Neural cell (in vitro differentiated cells): Measurements from ENCODE around the gene LSM14A. TPM values are rescaled to one million over a fixed set of nuclear protein-coding genes. Genes with fewer than 3 reads are reported as not detected.

Source experiments
- H2AFZ ChIP-seq: fragments of 200-600, 300-800 bp; sonication (generic), shearing (Covaris generic); 2 replicates; pipeline ENCODE4 v1.6.0; 2014; ENCODE audit warnings: low read depth, mild to moderate bottlenecking, antibody characterized with exemption, low read length, moderate library complexity
- H3F3A ChIP-seq: fragments of 200-600 bp; shearing (Covaris generic); 2 replicates; pipeline ENCODE4 v1.6.1; 2016; ENCODE audit warnings: mild to moderate bottlenecking, moderate library complexity, mixed read lengths, antibody characterized with exemption, low read length; ENCODE audit not compliant: insufficient read depth, poor library complexity, severe bottlenecking
- H3K27ac ChIP-seq: fragments of 200-600, 300-800 bp; sonication (generic), shearing (Covaris generic); 2 replicates; pipeline ENCODE4 v1.5.1; 2014; ENCODE audit warnings: mild to moderate bottlenecking, low read length, moderate library complexity
- H3K27me3 ChIP-seq: fragments of 300-800, 200-600 bp; sonication (generic), shearing (Covaris generic); 2 replicates; pipeline ENCODE4 v1.6.0; 2014; ENCODE audit warnings: mild to moderate bottlenecking, low read depth, low read length, moderate library complexity; ENCODE audit not compliant: insufficient read depth
- H3K36me3 ChIP-seq: fragments of 300-800, 200-600 bp; sonication (generic), shearing (Covaris generic); 2 replicates; pipeline ENCODE4 v1.5.1; 2014; ENCODE audit warnings: mild to moderate bottlenecking, antibody characterized with exemption, low read length, moderate library complexity; ENCODE audit not compliant: insufficient read depth
- H3K4me2 ChIP-seq: fragments of 300-800, 200-600 bp; sonication (generic), shearing (Covaris generic); 2 replicates; pipeline ENCODE4 v1.6.0; 2014; ENCODE audit warnings: mild to moderate bottlenecking, low read length
- H3K4me3 ChIP-seq: fragments of 300-800, 200-600 bp; sonication (generic), shearing (Covaris generic); 2 replicates; pipeline ENCODE4 v1.5.1; 2014; ENCODE audit warnings: mild to moderate bottlenecking, low read length, moderate library complexity
- H3K79me2 ChIP-seq: fragments of 200-600 bp; shearing (Covaris generic); replicated peaks from 2 replicates; pipeline ENCODE4 v1.6.0; 2014; ENCODE audit warnings: mild to moderate bottlenecking, low read length, moderate library complexity; ENCODE audit not compliant: insufficient read depth
- H3K9ac ChIP-seq: fragments of 300-800, 200-600 bp; sonication (generic), shearing (Covaris generic); 2 replicates; pipeline ENCODE4 v1.6.1; 2016; ENCODE audit warnings: mild to moderate bottlenecking, low read length, mixed read lengths
- H3K9me2 ChIP-seq: fragments of 200-600 bp; shearing (Covaris generic); 2 replicates; pipeline ENCODE4 v1.6.1; 2016; ENCODE audit warnings: mild to moderate bottlenecking, low read length, mixed read lengths; ENCODE audit not compliant: insufficient read depth
- H3K9me3 ChIP-seq: fragments of 200-600, 300-800 bp; sonication (generic), shearing (Covaris generic); 2 replicates; pipeline ENCODE4 v1.6.1; 2016; ENCODE audit warnings: mild to moderate bottlenecking, mixed run types, low read length, moderate library complexity, mixed read lengths
- H4K20me1 ChIP-seq: fragments of 200-600 bp; shearing (Covaris generic); 2 replicates; pipeline ENCODE4 v1.6.1; 2016; ENCODE audit warnings: mild to moderate bottlenecking, mixed run types; ENCODE audit not compliant: insufficient read depth
- CTCF ChIP-seq: fragments of 450-650 bp; IDR thresholded peaks from 2 replicates; pipeline ENCODE4 v1.5.1; 2014; ENCODE audit warnings: antibody characterized with exemption, mild to moderate bottlenecking, moderate library complexity; ENCODE audit not compliant: poor library complexity, severe bottlenecking
- EP300 ChIP-seq: fragments of 450-650 bp; conservative IDR thresholded peaks from 2 replicates; pipeline ENCODE4 v1.6.1; 2014; ENCODE audit warnings: antibody characterized with exemption, mild to moderate bottlenecking, moderate library complexity; ENCODE audit not compliant: poor library complexity, severe bottlenecking
- EZH2 ChIP-seq: fragments of 200-600, 300-800 bp; shearing (Covaris generic), sonication (generic); IDR thresholded peaks from 2 replicates; pipeline ENCODE4 v1.6.1; 2014; ENCODE audit warnings: antibody characterized with exemption, low read length, borderline replicate concordance, mild to moderate bottlenecking; ENCODE audit not compliant: insufficient read depth, poor library complexity, severe bottlenecking
- MXI1 ChIP-seq: fragments of 450-650 bp; conservative IDR thresholded peaks from 2 replicates; pipeline ENCODE4 v1.6.1; 2014; ENCODE audit warnings: antibody characterized with exemption, mild to moderate bottlenecking; ENCODE audit not compliant: poor library complexity, severe bottlenecking
- POLR2AphosphoS5 ChIP-seq: IDR thresholded peaks from 2 replicates; pipeline ENCODE4 v1.6.1; 2012
- RAD21 ChIP-seq: fragments of 450-650 bp; conservative IDR thresholded peaks from 2 replicates; pipeline ENCODE4 v1.6.1; 2014; ENCODE audit warnings: antibody characterized with exemption, mild to moderate bottlenecking, moderate library complexity
- SMC3 ChIP-seq: fragments of 450-650 bp; conservative IDR thresholded peaks from 2 replicates; pipeline ENCODE4 v1.6.1; 2014; ENCODE audit warnings: antibody characterized with exemption, mild to moderate bottlenecking, moderate library complexity; ENCODE audit not compliant: poor library complexity
- TAF1 ChIP-seq: IDR thresholded peaks from 2 replicates; pipeline ENCODE4 v1.6.1; 2012; ENCODE audit warnings: low read depth
- polyA plus RNA-seq: library from polyadenylated mRNA; depleted of rRNA; stranded (reverse); fragments of >200 nt; gene quantifications from 2 replicates; pipeline ENCODE4 v1.2.3, GENCODE V29; 2014
- TF ChIP-seq, protein P1 (sequence below): IDR thresholded peaks from 2 replicates; pipeline ENCODE4 v1.6.1; 2012; ENCODE audit warnings: borderline replicate concordance

LSM14A gene
- polyA plus RNA-seq, 1 donor from 2014 or later, result 104 TPM

DNA sequence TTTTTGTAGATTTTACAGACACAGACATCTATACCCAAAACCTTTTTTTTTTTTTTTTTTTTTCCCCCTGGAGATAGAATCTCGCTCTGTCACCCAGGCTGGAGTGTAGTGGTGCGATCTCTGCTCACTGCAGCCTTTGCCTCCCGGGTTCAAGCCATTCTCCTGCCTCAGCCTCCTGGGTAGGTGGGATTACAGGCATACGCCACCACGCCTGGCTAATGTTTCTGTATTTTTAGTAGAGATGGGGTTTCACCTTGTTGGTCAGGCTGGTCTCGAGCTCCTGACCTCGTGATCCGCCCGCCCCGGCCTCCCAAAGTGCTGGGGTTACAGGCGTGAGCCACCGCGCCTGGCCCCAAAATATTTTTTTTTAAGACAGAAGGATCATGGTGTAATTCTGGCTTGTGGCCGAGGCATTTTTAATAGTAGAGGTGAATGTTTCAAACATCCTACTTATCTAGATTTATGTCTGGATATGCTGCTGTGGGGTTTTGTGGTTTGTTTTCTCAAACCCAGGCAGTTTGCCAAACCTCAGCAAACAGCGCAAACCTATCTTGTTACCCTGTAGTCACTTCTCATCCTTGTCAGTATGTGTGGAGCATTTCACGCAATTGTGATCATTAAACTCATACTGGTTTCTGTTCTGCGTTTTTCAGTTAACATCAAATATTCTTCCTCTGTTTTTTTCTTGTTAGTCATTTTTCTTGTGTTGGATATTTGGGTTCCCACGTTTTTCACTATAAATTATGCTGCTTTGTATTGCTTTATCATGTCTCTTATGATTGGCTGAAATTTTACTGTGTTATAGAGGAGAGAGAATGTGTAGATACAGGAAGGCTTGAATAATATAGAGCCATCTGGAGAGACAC is 45.9 kb downstream of the LSM14A start:
- Histone ChIP-seq H3F3A (no peaks in the 10 kb centered on the region), H3K9me2 (no peaks in the 10 kb centered on the region), H3K27ac (no peak overlapping the region), H3K79me2 (no peaks in the 10 kb centered on the region), H3K36me3 (peaks cover under 1% of the 10 kb centered on the region), H4K20me1 (no peaks in the 10 kb centered on the region), H3K27me3 (no peaks in the 10 kb centered on the region), H3K4me2 (no peak overlapping the region), H3K9me3 (no peaks in the 10 kb centered on the region), H3K4me3 (no peak overlapping the region), H3K9ac (no peak overlapping the region), H2AFZ (no peak overlapping the region)
- TF ChIP-seq EZH2 (no peak), MXI1 (no peak), POLR2AphosphoS5 (no peak)

- Histone ChIP-seq H3K79me2 (no peaks in the 10 kb centered on the region), H2AFZ (no peak overlapping the region), H3K9me2 (no peaks in the 10 kb centered on the region), H3K27ac (no peak overlapping the region), H3K27me3 (no peaks in the 10 kb centered on the region), H3F3A (no peaks in the 10 kb centered on the region), H3K9me3 (no peaks in the 10 kb centered on the region), H3K36me3 (peaks cover 5% of the 10 kb centered on the region), H3K9ac (no peak overlapping the region), H3K4me2 (no peak overlapping the region), H4K20me1 (no peaks in the 10 kb centered on the region), H3K4me3 (no peak overlapping the region)
- TF ChIP-seq, protein P1, sequence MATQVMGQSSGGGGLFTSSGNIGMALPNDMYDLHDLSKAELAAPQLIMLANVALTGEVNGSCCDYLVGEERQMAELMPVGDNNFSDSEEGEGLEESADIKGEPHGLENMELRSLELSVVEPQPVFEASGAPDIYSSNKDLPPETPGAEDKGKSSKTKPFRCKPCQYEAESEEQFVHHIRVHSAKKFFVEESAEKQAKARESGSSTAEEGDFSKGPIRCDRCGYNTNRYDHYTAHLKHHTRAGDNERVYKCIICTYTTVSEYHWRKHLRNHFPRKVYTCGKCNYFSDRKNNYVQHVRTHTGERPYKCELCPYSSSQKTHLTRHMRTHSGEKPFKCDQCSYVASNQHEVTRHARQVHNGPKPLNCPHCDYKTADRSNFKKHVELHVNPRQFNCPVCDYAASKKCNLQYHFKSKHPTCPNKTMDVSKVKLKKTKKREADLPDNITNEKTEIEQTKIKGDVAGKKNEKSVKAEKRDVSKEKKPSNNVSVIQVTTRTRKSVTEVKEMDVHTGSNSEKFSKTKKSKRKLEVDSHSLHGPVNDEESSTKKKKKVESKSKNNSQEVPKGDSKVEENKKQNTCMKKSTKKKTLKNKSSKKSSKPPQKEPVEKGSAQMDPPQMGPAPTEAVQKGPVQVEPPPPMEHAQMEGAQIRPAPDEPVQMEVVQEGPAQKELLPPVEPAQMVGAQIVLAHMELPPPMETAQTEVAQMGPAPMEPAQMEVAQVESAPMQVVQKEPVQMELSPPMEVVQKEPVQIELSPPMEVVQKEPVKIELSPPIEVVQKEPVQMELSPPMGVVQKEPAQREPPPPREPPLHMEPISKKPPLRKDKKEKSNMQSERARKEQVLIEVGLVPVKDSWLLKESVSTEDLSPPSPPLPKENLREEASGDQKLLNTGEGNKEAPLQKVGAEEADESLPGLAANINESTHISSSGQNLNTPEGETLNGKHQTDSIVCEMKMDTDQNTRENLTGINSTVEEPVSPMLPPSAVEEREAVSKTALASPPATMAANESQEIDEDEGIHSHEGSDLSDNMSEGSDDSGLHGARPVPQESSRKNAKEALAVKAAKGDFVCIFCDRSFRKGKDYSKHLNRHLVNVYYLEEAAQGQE, result no peak
- TF ChIP-seq TAF1 (no peak), EZH2 (no peak), POLR2AphosphoS5 (no peak), CTCF (no peak), EP300 (no peak), RAD21 (no peak), SMC3 (no peak), MXI1 (no peak)
Measured at GRCh38 chr19:34218818-34219164, 46.5 kb downstream of the LSM14A start.
